ENCODE measurements around the gene ARMH4. TPM values are rescaled to one million over a fixed set of nuclear protein-coding genes. Genes with fewer than 3 reads are reported as not detected.

The ARMH4 gene
- total RNA-seq, 1 experiment from 2014 or later: 1.8 TPM

GRCh38 chr14:57999471-57999870, 152.5 kb downstream of the ARMH4 start:
- ChIA-PET POLR2A (no interaction called here), CTCF (no interaction called here)
- intact Hi-C loops (cut with micrococcal nuclease; ENCODE audit: unreplicated experiment): no loop called here
- DNase-seq (ENCODE audit: low read depth, low spot score) (no peak), ATAC-seq (no peak)
- in situ Hi-C loops (cut with HindIII; ENCODE audit: low pct_unique_long_range_greater_than_20kb, low sequenced_read_pairs): no loop called here
- no TSS peak for BruUV-seq (replicated peaks)
- H3K36me3 ChIP-seq (ENCODE audit: control insufficient read depth, insufficient read depth, low read length): no peaks in the 10 kb centered on the region
- H3K4me3 ChIP-seq (ENCODE audit: low read depth in 2 of 2, low read length in 2 of 2): no peak overlapping the region
- TF ChIP-seq POLR2AphosphoS5 (IDR thresholded peaks at IDR 0.05; ENCODE audit: low read depth, low read length) (no peak), TCF7L2 (IDR thresholded peaks at IDR 0.05; ENCODE audit: low read depth, low read length) (no peak), SIN3A (IDR thresholded peaks at IDR 0.05; ENCODE audit: borderline replicate concordance, insufficient read depth, low read depth, low read length) (no peak), REST (IDR thresholded peaks at IDR 0.05; ENCODE audit: insufficient read depth in 1 of 2, low read depth in 2 of 2, low read length in 1 of 2) (no peak), CTCF (IDR thresholded peaks at IDR 0.05) (no peak)
- peaks cover 3% of the 10 kb centered on the region; the same call in 1 of the 2 replicates for H3K27me3 ChIP-seq (ENCODE audit: control insufficient read depth, insufficient read depth, low read length)
- H3K4me1 ChIP-seq (ENCODE audit: control insufficient read depth, insufficient read depth, low read length): no peaks in the 10 kb centered on the region
- H3K9me3 ChIP-seq (ENCODE audit: control insufficient read depth, insufficient read depth, low read depth, low read length): no peaks in the 10 kb centered on the region
- no peak overlapping the region for H3K27ac ChIP-seq (ENCODE audit: low read length)

- ChIA-PET POLR2A (no interaction called here), CTCF (no interaction called here)
- in situ Hi-C loops (cut with HindIII; ENCODE audit: low pct_unique_long_range_greater_than_20kb, low sequenced_read_pairs) (no loop called here), intact Hi-C loops (cut with micrococcal nuclease; ENCODE audit: unreplicated experiment) (no loop called here)
- Histone ChIP-seq H3K36me3 (ENCODE audit: control insufficient read depth, insufficient read depth, low read length) (no peaks in the 10 kb centered on the region), H3K27me3 (ENCODE audit: control insufficient read depth, insufficient read depth, low read length) (peaks cover 3% of the 10 kb centered on the region; the same call in 1 of the 2 replicates), H3K9me3 (ENCODE audit: control insufficient read depth, insufficient read depth, low read depth, low read length) (no peaks in the 10 kb centered on the region), H3K27ac (ENCODE audit: low read length) (no peak overlapping the region), H3K4me1 (ENCODE audit: control insufficient read depth, insufficient read depth, low read length) (no peaks in the 10 kb centered on the region), H3K4me3 (ENCODE audit: low read depth in 2 of 2, low read length in 2 of 2) (no peak overlapping the region)
- TF ChIP-seq REST (IDR thresholded peaks at IDR 0.05; ENCODE audit: insufficient read depth in 1 of 2, low read depth in 2 of 2, low read length in 1 of 2) (no peak), POLR2AphosphoS5 (IDR thresholded peaks at IDR 0.05; ENCODE audit: low read depth, low read length) (no peak), CTCF (IDR thresholded peaks at IDR 0.05) (no peak), SIN3A (IDR thresholded peaks at IDR 0.05; ENCODE audit: borderline replicate concordance, insufficient read depth, low read depth, low read length) (no peak), TCF7L2 (IDR thresholded peaks at IDR 0.05; ENCODE audit: low read depth, low read length) (no peak)
- no TSS peak for BruUV-seq (replicated peaks)
- DNase-seq (ENCODE audit: low read depth, low spot score) (no peak), ATAC-seq (no peak)
Observed at GRCh38 chr14:57998766-57999165, 153.2 kb downstream of the ARMH4 start.

All from Panc1 (cell line).